NCI-H345 treated with DMSO at 0.1 percent for 48 hours (cell line): ENCODE results near the gene PHRF1.

Source experiments
- DNase-seq: peaks from one replicate; lab custom pipeline; 2025; ENCODE audit not compliant: unreplicated experiment; lab: John Stamatoyannopoulos, UW

PHRF1 gene

GRCh38 chr11:537622-538430 is 38.4 kb upstream of the PHRF1 start:
- DNase-seq = no peak

- DNase-seq = no peak
Observed at GRCh38 chr11:538431-539051, 37.7 kb upstream of the PHRF1 start.

- DNase-seq = no peak
Observed at GRCh38 chr11:539971-540481, 36.2 kb upstream of the PHRF1 start.

GRCh38 chr11:540583-541432 is 35.5 kb upstream of the PHRF1 start:
- DNase-seq = no peak

GRCh38 chr11:541433-541885 is 34.8 kb upstream of the PHRF1 start:
- DNase-seq = no peak

- DNase-seq = no peak
Observed at GRCh38 chr11:544817-545166, 31.5 kb upstream of the PHRF1 start.

- DNase-seq = no peak
Observed at GRCh38 chr11:545171-545570, 31.1 kb upstream of the PHRF1 start.

- no peak for DNase-seq
Observed at GRCh38 chr11:548700-549603, 27.3 kb upstream of the PHRF1 start.

- no peak for DNase-seq
Observed at GRCh38 chr11:550021-550745, 26.1 kb upstream of the PHRF1 start.

- DNase-seq = no peak
Observed at GRCh38 chr11:550746-551085, 25.6 kb upstream of the PHRF1 start.

- no peak for DNase-seq
Observed at GRCh38 chr11:551131-551530, 25.1 kb upstream of the PHRF1 start.

GRCh38 chr11:551596-551995 is 24.7 kb upstream of the PHRF1 start:
- no peak for DNase-seq

GRCh38 chr11:553083-553987 is 22.9 kb upstream of the PHRF1 start:
- DNase-seq = no peak

GRCh38 chr11:553988-554340 is 22.3 kb upstream of the PHRF1 start:
- DNase-seq = no peak

- DNase-seq = peak; percentile 80
Observed at GRCh38 chr11:554428-555226, 21.6 kb upstream of the PHRF1 start.

GRCh38 chr11:555227-555779 is 21.0 kb upstream of the PHRF1 start:
- DNase-seq = no peak

- DNase-seq = no peak
Observed at GRCh38 chr11:555780-556661, 20.2 kb upstream of the PHRF1 start.
